ENCODE results near the gene PRRG1. TPM values are rescaled to one million over a fixed set of nuclear protein-coding genes. Genes with fewer than 3 reads are reported as not detected.
A peak's percentile ranks its signal among the peaks of the same experiment; 100 is the strongest.

The PRRG1 gene
- polyA plus RNA-seq, 1 donor from 2014 or later, result 9.1 TPM

DNA sequence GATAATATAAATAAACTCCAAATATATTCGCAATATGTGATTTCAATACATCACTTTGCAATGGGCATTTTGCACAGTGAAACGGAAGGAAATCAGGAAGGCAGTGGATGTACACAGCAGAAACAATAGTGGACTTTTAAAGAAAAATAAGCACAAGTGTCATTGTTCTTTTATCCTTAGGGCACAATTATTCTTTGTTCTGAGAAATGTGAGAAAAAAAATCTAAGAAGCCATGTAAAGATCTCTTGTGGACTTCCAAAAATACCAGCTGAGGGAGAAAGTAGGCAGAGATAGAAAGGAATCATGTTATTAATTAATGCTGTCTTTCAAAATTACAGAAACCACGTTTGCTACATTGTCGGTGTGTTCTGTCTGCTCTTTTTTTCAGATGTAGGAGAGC is 17.6 kb upstream of the PRRG1 start:
- Histone ChIP-seq H3K27me3 (ENCODE audit: insufficient read depth, low read depth, low read length) (no peaks in the 10 kb centered on the region), H3F3A (ENCODE audit: insufficient read depth, low read length, poor library complexity, severe bottlenecking) (no peaks in the 10 kb centered on the region), H3K36me3 (ENCODE audit: insufficient read depth, low read length) (no peaks in the 10 kb centered on the region), H3K9ac (ENCODE audit: low read length) (peak overlapping the region; percentile 16), H2AFZ (ENCODE audit: low read depth, low read length) (no peak overlapping the region), H3K9me2 (ENCODE audit: insufficient read depth, low read length) (no peaks in the 10 kb centered on the region), H3K9me3 (ENCODE audit: low read length) (no peaks in the 10 kb centered on the region), H3K4me3 (ENCODE audit: low read length) (peak overlapping the region; percentile 5), H3K27ac (ENCODE audit: low read length) (peak overlapping the region; percentile 73), H3K79me2 (replicated peaks; ENCODE audit: insufficient read depth, low read length) (no peaks in the 10 kb centered on the region), H4K20me1 (ENCODE audit: insufficient read depth) (no peaks in the 10 kb centered on the region), H3K4me2 (ENCODE audit: low read length) (no peak overlapping the region)
- TF ChIP-seq MXI1 (conservative IDR thresholded peaks at IDR 0.05; ENCODE audit: poor library complexity, severe bottlenecking) (no peak), CTCF (IDR thresholded peaks at IDR 0.05; ENCODE audit: poor library complexity, severe bottlenecking) (no peak), RAD21 (conservative IDR thresholded peaks at IDR 0.05) (no peak), EP300 (conservative IDR thresholded peaks at IDR 0.05; ENCODE audit: poor library complexity, severe bottlenecking) (no peak), SMC3 (conservative IDR thresholded peaks at IDR 0.05; ENCODE audit: poor library complexity) (no peak), TAF1 (IDR thresholded peaks at IDR 0.05; ENCODE audit: low read depth) (no peak), EZH2 (IDR thresholded peaks at IDR 0.05; ENCODE audit: borderline replicate concordance, insufficient read depth, low read length, poor library complexity, severe bottlenecking) (no peak), POLR2AphosphoS5 (IDR thresholded peaks at IDR 0.05) (no peak)
- TF ChIP-seq, protein P1, sequence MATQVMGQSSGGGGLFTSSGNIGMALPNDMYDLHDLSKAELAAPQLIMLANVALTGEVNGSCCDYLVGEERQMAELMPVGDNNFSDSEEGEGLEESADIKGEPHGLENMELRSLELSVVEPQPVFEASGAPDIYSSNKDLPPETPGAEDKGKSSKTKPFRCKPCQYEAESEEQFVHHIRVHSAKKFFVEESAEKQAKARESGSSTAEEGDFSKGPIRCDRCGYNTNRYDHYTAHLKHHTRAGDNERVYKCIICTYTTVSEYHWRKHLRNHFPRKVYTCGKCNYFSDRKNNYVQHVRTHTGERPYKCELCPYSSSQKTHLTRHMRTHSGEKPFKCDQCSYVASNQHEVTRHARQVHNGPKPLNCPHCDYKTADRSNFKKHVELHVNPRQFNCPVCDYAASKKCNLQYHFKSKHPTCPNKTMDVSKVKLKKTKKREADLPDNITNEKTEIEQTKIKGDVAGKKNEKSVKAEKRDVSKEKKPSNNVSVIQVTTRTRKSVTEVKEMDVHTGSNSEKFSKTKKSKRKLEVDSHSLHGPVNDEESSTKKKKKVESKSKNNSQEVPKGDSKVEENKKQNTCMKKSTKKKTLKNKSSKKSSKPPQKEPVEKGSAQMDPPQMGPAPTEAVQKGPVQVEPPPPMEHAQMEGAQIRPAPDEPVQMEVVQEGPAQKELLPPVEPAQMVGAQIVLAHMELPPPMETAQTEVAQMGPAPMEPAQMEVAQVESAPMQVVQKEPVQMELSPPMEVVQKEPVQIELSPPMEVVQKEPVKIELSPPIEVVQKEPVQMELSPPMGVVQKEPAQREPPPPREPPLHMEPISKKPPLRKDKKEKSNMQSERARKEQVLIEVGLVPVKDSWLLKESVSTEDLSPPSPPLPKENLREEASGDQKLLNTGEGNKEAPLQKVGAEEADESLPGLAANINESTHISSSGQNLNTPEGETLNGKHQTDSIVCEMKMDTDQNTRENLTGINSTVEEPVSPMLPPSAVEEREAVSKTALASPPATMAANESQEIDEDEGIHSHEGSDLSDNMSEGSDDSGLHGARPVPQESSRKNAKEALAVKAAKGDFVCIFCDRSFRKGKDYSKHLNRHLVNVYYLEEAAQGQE (IDR thresholded peaks at IDR 0.05; ENCODE audit: borderline replicate concordance), result no peak

GRCh38 chrX:37332055-37332454 is 17.1 kb upstream of the PRRG1 start:
- H3K9me3 ChIP-seq (ENCODE audit: low read length), result no peaks in the 10 kb centered on the region
- H3K9me2 ChIP-seq (ENCODE audit: insufficient read depth, low read length), result no peaks in the 10 kb centered on the region
- peak overlapping the region; percentile 16 for H3K9ac ChIP-seq (ENCODE audit: low read length)
- H3K4me3 ChIP-seq (ENCODE audit: low read length), result peak overlapping the region; percentile 5
- TF ChIP-seq POLR2AphosphoS5 (IDR thresholded peaks at IDR 0.05) (peak; percentile 44), EZH2 (IDR thresholded peaks at IDR 0.05; ENCODE audit: borderline replicate concordance, insufficient read depth, low read length, poor library complexity, severe bottlenecking) (no peak), EP300 (conservative IDR thresholded peaks at IDR 0.05; ENCODE audit: poor library complexity, severe bottlenecking) (peak; percentile 40)
- H4K20me1 ChIP-seq (ENCODE audit: insufficient read depth), result no peaks in the 10 kb centered on the region
- H2AFZ ChIP-seq (ENCODE audit: low read depth, low read length), result no peak overlapping the region
- no peaks in the 10 kb centered on the region for H3K79me2 ChIP-seq (replicated peaks; ENCODE audit: insufficient read depth, low read length)
- H3K36me3 ChIP-seq (ENCODE audit: insufficient read depth, low read length), result no peaks in the 10 kb centered on the region
- no peak overlapping the region for H3K4me2 ChIP-seq (ENCODE audit: low read length)
- peak overlapping the region; percentile 73 for H3K27ac ChIP-seq (ENCODE audit: low read length)
- no peaks in the 10 kb centered on the region for H3K27me3 ChIP-seq (ENCODE audit: insufficient read depth, low read depth, low read length)
- no peaks in the 10 kb centered on the region for H3F3A ChIP-seq (ENCODE audit: insufficient read depth, low read length, poor library complexity, severe bottlenecking)

All from neural cell (in vitro differentiated cells).